NCI-H146 (cell line): ENCODE measurements around the gene COL27A1.

Experiments used
- DNase-seq: peaks from one replicate; lab custom pipeline; 2025; lab: John Stamatoyannopoulos, UW

Gene COL27A1

GRCh38 chr9:114206221-114206789 is 51.0 kb downstream of the COL27A1 start:
- DNase-seq = no peak

- no peak for DNase-seq
Observed at GRCh38 chr9:114207034-114207810, 51.9 kb downstream of the COL27A1 start.

GRCh38 chr9:114207845-114208244 is 52.5 kb downstream of the COL27A1 start:
- DNase-seq = no peak

GRCh38 chr9:114209151-114209550 is 53.8 kb downstream of the COL27A1 start:
- no peak for DNase-seq

- DNase-seq = no peak
Observed at GRCh38 chr9:114210136-114210535, 54.8 kb downstream of the COL27A1 start.

- DNase-seq = no peak
Observed at GRCh38 chr9:114210691-114211276, 55.4 kb downstream of the COL27A1 start.

- DNase-seq = no peak
Observed at GRCh38 chr9:114212826-114213225, 57.5 kb downstream of the COL27A1 start.

- no peak for DNase-seq
Observed at GRCh38 chr9:114213566-114213965, 58.2 kb downstream of the COL27A1 start.

- DNase-seq = no peak
Observed at GRCh38 chr9:114214181-114214580, 58.8 kb downstream of the COL27A1 start.

- no peak for DNase-seq
Observed at GRCh38 chr9:114214686-114215414, 59.5 kb downstream of the COL27A1 start.

GRCh38 chr9:114216081-114216480 is 60.7 kb downstream of the COL27A1 start:
- DNase-seq = no peak

GRCh38 chr9:114216976-114217375 is 61.6 kb downstream of the COL27A1 start:
- no peak for DNase-seq

GRCh38 chr9:114218264-114219120 is 63.2 kb downstream of the COL27A1 start:
- no peak for DNase-seq

GRCh38 chr9:114220061-114220541 is 64.8 kb downstream of the COL27A1 start:
- DNase-seq = no peak

- DNase-seq = no peak
Observed at GRCh38 chr9:114221706-114222465, 66.5 kb downstream of the COL27A1 start.

GRCh38 chr9:114223564-114224246 is 68.4 kb downstream of the COL27A1 start:
- DNase-seq = no peak

- no peak for DNase-seq
Observed at GRCh38 chr9:114224247-114224610, 68.9 kb downstream of the COL27A1 start.

- no peak for DNase-seq
Observed at GRCh38 chr9:114225561-114226212, 70.3 kb downstream of the COL27A1 start.

- DNase-seq = no peak
Observed at GRCh38 chr9:114226246-114227055, 71.1 kb downstream of the COL27A1 start.
